Suppressor macrophage treated with lipopolysaccharide for 4 hours (primary cell): ENCODE data around the gene CDCA5.

ENCODE experiments used
- DNase-seq: peaks from one replicate; pipeline ENCODE4 v3.0.0-alpha.2; 2020

Gene CDCA5, protein sequence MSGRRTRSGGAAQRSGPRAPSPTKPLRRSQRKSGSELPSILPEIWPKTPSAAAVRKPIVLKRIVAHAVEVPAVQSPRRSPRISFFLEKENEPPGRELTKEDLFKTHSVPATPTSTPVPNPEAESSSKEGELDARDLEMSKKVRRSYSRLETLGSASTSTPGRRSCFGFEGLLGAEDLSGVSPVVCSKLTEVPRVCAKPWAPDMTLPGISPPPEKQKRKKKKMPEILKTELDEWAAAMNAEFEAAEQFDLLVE

DNA sequence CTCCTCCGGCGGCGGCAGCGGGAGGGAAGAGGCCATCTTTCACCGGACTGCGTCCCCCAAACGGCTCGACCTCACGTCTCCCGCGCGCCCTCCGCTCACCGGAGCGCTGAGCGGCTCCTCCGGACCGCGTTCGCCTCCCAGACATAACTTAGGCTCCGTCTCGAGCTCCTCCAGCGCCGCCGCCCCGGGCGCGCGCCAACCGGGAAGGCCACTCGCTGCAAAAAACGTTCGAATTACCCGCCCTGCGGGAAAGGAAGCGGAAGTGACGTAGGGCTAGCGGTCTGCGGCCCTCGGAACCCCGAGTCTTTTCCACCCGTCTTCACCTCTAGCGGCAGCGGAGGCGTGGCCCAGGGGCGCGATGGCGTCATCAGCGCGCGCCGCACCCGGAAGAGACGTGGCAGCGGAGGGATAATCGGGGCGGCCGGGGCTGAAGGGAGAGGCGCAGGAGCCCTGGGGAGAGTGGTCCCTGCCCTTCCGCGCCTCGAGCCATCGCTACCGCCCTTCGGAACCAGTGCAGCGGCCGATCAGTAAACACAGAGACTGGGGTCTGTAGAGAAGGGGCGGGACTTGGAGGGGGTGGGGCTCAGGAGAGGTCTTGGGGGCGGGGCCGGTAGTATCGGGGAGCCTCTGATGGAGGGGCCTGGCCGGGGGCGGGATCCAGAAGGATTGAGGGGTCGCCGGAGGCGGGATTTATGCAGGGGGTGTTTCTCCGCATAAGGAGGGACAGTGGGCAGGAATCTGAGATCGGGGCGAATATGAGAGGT, at the start of gene CDCA5, which contains the start of gene ZFPL1:
Gene CDCA5 (minus strand): TSS at position 207 of the 764 bp plus-strand sequence. CDS start 62 bp downstream, at position 145.
Gene ZFPL1 (plus strand): TSS at position 389 of the 764 bp plus-strand sequence. CDS start 477 bp downstream, outside the sequence.
- peak; percentile 98 for DNase-seq

DNA sequence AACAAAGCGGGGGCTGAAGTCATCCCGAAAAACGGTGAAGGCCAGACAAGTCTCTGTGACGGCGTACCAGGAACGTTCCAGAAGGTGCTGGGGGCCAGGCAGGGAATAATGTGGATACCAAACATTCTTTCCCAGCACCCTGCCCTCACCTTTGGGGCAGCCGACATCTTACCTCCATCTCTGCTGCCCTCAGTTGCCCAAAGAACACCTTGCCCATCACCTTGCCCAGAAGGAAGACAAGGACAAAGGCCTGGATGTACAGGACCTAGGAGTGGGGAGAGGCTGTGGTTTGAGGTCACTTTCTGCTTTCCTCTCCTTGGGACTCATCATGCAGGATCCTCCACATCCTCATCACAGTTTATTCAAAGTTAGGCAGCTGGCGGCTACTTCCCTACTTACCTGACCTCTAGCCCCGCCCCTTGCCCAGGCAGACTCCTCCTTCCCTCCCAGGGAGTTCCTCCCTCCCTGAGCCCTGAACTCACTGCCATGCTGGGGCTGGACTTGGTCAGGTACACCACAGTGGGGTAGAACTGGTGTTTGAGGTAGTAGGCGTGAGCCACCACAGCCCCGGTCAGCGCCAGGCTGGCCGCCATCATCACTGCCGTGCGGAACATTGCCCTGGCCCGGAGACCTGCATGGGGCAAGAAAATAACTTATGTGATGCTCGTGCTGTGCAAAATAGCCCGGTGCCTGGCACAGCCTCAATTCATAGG, 49.3 kb upstream of the CDCA5 start:
- DNase-seq: peak; percentile 28

DNA sequence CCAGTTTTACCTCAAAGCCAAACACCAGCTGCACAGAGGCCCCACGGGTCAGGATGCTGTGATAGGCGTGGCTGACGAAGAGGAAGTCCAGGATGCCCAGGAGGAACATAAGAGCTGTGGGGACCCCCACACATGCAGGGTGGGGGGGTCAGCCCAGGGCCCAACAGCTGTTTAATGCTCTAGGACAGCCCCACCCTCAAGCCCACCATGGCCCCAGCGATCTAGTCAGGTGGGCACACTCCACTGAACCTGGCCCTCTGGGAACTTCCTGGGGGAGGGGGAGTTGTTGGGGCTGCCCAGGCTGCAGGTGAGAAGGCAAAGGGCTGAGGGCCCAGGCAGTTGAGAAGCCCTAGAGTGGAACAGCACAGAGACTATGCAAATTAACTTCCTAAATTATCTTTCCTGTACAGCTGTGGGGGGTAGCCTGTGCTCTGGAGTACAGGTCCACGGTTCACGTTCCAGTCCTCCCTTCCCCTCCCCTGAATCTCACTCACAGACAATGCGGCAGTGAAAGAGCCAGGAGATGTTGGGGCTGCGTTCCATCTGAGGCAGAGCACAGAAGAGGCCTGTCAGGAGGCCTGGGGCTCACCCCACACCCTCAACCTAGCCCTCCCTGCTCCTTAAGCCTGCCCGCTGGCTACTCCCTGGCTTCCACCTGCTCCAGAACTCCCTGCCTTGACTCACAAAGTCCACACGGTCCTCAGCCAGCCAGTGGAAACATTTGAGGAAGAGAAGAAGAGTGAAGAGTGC, 48.6 kb upstream of the CDCA5 start:
- no peak for DNase-seq

DNA sequence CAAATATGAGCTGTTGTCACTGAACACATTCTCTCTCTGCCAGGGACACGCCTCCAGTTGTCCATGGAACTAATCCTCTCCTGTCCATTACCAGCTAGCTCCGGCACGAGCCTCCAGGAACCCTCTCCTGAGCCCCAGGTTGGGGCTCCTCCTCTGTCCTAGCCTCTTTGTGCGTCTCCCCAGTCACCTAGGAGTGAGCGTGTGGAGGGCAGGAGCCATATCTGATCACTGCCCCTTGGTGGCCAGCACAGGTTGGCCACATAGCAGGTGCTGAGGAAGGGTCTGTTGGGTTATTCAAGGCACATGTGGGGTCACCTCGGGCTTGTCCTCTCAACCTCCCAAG, 48.0 kb upstream of the CDCA5 start:
- DNase-seq: no peak

DNA sequence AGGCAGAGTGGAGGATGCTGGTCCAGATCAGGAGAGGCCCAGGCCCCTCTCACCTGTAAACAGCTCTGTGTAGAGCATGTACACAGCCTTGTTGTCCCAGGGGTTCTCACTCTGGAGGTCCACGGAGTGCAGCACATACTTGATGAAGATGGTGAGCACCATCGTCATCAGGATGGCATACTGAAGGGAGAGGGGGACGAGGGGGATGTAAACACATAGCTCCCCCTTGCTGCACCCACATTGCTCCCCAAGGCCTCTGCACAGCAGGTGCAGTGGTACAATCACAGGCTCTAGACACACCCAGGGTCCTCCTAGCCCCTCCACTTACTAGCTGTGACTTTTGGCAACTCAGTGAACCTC, 47.6 kb upstream of the CDCA5 start:
- DNase-seq: no peak

DNA sequence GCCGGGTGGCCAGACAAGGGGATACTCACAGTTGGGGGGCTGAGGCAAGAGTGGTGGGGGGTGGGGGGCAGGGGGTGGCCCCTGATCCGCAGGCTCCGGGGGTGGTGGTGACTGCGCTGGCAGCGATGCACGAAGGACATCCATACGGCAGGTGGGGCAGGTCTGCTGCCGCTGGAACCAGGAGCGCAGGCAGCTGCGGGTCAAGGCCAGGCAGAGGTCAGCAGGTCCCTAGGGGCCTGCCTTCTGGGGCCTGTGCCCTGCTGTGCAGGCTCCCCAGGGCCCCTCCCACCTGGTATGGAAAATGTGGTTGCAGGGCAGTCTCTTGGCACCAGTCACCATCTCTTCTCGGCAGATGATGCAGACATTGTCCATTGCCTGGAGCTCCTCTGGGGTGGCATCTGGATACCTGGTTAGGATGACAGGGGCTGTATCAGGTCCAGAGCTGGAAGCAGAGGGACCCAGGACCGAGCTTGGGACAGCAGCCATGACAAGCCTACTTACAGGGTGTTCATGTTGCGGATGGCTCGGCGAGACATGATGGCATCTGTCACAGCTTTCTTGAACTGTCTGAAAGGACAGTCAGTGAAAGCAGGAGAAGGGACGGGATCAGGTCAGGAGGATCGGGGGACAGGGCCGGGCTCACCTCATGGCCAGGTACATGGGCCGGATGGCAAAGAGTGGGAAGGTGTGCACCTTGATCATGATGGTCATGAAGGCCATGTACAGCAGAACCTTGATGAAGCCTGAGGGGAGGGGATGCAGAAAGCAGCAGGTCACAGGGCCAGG, 47.0 kb upstream of the CDCA5 start:
- no peak for DNase-seq

DNA sequence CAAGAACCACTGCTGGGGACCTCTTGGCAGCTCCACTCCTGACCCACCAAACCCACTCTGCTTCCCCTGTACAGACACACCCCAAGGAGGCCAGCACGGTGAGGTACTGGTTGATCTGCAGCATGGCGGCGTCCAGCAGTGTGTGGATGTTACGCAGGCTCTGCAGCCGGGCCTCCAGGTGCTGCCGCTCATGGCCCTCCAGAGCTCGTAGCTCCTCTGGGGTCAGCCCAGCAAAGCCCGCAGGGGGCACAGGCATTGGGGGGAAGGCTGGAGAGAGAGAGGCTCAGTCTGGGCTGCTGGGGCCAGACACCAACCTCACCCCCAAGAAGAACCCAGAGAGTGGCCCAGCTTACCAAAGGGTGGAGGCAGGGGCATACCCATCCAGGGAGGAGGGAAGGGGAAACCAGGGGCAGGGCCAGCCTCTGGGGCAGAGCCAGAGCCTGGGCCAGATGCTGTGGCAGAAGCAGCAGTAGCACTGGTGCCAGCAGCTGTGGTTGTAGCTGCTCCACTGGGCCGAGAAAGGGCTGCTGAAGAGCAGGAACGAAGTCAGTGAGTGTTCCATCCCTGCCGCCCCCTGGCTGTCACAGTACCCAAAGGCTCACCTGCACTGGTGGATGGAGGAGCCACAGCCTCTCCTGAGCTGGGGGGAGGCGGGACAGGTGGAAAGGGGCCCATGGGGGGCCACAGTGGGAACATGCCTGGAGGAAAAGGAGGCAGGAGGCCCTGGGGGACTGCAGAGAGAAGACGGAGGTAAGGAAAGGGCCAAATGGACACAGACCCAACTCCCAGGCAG, 46.0 kb upstream of the CDCA5 start:
- no peak for DNase-seq

DNA sequence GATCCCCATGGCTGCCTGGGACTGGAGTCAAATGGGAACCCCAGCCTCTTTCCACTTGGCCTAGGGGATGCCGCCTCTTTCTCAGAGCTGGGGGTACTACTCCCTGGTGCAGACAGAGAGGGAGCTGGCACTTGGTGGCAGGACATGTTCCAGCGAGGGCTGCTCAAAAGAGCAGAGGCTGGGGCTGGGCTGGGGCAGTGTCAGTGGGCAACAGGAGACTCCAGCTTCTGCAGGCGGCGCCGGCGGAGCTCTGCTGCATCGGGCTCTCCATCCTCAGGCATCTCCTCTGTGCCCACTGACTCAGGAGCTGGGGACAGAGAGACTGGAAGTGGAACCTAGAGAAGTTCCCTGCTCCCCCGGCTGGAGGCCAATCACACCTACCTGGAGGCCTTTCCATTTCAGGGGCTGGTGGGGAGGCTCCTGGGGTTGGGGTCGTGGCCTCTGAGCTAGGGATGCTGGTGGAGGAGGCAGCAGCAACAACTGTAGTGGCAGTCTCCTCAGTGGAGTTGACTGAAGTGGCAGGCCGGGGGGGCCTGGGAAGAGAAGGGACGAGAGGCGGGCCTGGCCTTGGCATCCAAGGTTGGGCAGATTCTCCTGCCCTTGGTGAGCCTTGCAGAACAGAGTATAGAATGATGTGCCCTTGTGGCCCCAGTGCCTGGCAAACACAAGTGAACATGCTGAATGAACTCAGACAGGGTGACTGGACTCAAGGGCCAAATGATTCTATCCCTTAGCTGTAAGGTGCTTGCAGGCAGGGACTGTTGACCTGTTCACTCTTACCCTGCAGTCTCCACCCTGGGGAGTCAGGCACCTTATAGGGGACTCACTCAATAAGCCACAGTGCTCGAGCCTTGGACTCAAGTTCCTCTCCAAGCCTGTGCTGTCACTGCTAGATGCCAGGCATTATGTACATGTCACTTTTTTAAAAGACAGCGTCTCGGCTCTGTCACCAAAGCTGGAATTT, 44.6 kb upstream of the CDCA5 start:
- no peak for DNase-seq

DNA sequence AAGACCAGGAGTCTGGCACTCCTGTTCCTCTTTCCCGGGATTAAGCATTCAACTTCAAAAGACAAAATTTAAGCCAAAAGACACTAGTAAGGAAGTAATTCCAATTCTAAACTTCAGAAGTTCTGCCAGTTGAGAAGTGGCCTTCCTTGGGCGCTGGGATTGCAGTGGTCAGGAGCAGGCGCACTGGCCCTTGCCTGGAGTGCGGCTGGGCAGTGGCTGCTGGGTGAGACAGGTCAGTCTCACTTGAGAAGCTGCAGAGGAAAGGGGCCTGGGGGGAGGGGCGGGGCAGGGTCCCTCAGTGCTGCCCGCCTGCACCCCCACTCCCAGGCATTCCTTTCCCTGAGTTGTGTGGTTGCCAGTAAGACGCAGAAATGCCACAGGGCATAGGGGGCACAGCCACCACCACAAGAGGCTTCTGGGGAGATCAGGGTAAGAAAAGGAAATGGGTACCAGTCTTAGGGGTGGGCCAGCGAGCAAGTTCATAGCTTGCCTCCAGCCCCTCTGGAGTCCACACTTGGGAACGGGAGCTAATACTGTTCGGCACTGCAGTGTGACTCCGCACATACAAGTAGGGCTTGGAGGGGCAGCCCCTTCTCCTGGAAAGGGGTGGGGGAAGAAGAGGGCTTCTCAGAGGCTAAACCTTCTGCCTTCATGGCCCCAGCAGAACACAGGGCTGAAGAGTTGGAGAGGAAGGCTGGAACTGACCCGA, 43.8 kb upstream of the CDCA5 start:
- no peak for DNase-seq

DNA sequence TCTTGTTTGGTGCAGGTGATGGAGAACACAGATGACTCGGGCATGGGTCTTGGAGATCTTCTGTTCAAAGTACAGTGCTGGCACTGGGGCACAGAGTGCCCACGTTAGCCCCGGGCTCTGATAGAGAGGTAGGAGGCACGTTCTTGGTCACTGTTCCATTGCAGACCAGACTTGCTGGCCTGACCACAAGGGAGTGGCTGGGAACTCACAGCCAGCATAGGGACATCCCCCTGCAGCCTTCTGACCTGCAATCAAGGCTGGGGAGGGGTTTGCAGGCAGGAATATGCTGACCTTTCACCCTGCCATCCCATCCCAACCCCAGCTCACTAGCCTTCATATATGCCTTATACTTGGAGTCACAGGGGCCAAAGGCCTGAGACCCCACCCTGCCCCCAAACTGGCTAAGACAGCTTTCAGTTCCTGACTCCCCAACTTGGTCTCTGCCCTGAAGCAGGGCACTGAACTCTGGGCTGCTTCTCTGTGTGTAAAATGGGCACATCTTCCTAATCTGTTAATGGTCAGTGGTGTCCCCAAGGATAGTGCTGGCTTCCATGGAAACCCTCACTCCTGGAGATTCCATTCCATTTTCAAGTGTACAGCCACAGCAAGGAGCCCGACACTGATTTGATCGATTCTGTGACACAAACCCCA, 42.9 kb upstream of the CDCA5 start:
- no peak for DNase-seq

DNA sequence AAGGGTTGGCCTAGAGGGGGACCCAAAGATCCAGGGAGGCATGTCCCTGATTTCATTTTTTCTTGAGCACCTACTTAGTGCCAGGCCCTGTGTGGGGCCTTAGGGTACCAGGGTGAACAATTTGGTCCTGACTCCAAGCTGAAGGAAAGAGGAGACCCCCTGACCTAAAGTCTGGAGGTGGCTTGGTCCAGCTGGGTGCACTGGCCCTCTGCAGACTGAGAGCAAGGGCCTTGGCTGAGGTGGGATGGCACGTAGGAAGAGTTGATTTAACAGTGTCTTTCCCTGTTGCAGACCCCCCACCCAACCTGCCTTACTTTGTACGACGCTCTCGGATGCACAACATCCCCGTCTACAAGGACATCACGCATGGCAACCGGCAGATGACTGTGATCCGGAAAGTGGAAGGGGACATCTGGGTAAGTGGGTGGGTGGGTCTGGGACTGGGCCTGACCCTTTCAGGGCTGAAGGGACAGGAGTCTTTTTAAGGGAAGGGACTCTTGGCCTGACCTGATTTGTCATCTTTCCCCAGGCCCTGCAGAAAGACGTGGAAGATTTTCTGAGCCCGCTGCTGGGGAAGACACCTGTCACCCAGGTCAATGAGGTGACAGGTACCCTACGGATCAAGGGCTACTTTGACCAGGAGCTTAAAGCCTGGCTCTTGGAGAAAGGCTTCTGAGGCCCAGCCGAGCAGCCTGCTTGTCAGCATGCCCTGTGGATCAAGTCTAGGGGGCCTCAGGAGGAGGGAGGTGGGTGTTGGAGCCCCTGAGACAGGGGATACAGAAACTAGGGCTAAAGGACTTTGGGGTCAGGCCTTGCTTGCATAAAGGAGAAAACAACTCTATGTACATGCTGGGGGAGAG, 41.6 kb upstream of the CDCA5 start:
- DNase-seq: no peak

DNA sequence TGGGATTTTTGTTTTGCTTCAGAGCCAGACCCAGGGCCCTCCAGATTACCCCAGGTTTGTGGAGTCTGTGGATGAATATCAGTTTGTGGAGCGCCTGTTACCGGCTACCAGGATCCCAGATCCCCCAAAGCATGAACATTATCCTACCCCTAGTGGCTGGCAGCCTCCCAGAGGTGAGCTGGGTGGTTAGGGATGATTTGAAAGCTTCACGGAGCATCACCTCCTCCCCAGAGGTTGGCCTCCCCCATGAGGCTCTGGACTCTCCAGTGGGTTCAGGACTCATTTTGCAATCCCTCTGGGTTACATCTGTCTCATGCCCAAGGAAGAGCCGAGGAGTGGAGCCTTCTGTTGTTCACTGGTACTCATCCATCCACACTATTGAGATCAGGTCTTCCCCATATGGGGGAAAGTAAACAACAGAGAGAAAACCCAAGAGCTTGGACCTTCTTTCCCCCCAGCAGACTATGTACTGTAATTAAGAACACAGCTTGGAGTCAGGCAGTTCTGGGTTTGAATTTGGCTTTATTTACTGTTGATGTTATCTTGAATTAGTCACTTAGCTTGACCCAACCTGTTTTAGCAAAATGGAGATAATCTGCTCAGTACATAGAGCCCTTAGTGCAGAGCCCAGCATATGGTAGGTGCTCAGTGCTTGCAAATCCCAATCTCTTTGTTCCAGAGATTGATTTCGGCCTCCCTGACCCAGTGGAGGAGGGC, 40.8 kb upstream of the CDCA5 start:
- no peak for DNase-seq

DNA sequence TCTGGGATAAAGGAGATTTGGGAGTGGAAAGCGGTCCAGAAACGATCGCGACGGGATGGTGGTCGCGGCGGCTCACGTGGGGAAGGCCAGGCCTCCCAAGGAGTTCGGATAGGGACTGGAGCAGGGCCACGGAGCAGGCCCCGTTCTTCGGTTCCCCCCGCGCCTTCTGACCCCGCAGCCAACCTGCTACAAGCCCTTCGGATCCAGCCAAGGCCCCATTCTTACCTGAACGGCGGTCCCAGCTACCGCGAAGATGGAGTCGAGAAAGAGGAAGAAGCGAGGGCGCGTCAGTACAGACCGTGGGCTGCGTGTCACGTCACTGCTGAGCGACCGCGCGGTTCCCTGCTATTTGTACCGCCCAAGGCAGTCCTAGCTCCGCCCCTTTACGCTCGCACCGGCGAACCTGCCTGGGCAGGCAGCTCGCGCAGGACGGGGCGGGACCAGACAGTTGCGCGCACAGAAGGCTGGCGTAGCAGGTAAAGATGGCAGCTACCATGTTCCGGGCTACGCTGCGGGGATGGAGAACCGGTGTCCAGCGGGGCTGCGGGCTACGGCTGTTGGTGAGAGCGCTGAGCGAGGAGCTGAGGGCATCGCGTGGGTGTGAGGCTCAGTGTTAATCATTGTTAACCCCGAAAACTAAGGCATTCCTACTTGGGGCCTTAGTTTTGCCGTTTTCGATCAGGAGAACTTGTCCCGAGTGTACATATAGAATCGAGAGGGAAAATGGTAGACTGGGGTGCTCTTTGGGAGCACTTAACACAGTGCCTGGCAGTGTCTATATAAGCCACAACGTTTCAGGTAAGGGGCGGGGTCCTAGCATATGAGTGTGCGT, 38.2 kb upstream of the CDCA5 start, which contains the start of the genes FAU and MRPL49:
Gene FAU (minus strand): TSS at position 270 of the 832 bp plus-strand sequence. CDS start 321 bp downstream, outside the sequence.
Gene MRPL49 (plus strand): TSS at position 457 of the 832 bp plus-strand sequence. CDS start 26 bp downstream, at position 483.
- DNase-seq: peak; percentile 98

DNA sequence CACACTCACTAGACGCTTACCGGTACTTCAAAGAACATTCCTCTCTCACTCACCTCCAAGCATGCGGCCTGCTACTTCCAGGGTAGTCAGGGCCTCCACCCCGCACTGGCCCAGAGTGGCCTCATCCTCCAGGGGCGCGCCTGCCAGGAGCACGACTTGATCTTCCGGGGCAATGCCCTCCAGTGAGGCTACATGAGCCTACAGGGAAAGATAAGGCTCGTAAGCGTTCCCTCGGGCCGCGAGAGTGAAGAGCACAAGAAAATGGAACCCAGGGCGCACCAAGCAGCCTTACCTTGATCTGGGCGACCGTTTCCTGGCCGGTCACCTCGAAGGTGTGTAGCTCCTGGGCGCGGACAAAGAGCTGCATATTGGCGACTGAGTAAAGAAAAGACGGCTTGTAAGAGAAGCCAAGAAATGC, 37.6 kb upstream of the CDCA5 start:
- DNase-seq: peak; percentile 40

DNA sequence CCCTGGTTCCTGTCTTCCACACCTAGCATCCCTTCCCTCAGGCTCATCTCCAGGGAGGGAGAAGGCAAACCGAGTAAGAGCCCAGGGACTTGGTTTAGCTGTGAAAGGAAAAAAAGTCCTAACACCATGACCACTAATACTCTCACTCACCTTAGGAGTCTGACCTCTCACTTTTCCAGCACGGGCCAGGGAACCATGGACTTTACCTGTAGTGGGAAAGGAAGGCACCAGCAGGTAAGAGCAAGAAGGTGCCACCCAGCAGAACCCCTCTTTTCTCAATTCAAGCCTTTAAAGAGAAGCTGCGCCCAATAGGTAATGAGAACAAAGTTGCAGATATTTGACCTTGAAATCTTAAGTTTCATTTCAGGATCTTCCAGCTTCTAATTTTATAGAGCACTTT, 37.0 kb upstream of the CDCA5 start:
- DNase-seq: no peak

DNA sequence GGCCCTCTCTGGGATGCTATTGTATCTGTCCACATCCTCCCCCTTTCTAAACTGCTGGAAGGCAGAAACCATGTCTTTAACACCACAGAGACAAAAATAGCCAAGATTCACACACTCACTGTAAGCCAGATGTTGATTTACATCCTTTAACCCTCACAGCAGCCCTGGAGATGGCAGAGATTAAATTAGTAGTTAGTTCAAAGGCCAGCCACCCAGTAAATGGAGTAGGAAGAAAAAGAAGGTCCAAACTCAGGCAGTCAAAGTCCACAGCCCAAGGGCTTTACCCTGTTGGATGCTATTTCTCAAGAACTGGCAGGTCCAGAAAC, 35.8 kb upstream of the CDCA5 start:
- DNase-seq: no peak
